Endothelial cell (in vitro differentiated cells): Measurements from ENCODE around the gene CTNS. TPM values are rescaled to one million over a fixed set of nuclear protein-coding genes. Genes with fewer than 3 reads are reported as not detected.

Source experiments
- DNase-seq: peaks from one replicate; pipeline ENCODE4 v3.0.0; 2021; ENCODE audit warnings: low spot score
- H3K27ac Mint-ChIP-seq: one replicate; pipeline ENCODE4 v1.8.0; 2021; ENCODE audit warnings: mixed read lengths, inconsistent platforms; ENCODE audit not compliant: unreplicated experiment
- H3K27me3 Mint-ChIP-seq: one replicate; pipeline ENCODE4 v1.8.0; 2021; ENCODE audit warnings: mild to moderate bottlenecking, moderate library complexity, mixed read lengths, inconsistent platforms; ENCODE audit not compliant: unreplicated experiment
- H3K36me3 Mint-ChIP-seq: one replicate; pipeline ENCODE4 v1.8.0; 2021; ENCODE audit warnings: mild to moderate bottlenecking, low read depth, mixed read lengths, inconsistent platforms; ENCODE audit not compliant: unreplicated experiment
- H3K4me1 Mint-ChIP-seq: one replicate; pipeline ENCODE4 v1.8.0; 2021; ENCODE audit warnings: mild to moderate bottlenecking, mixed read lengths, inconsistent platforms; ENCODE audit not compliant: unreplicated experiment
- H3K4me3 Mint-ChIP-seq: one replicate; pipeline ENCODE4 v1.8.0; 2021; ENCODE audit warnings: mild to moderate bottlenecking, mixed read lengths, inconsistent platforms; ENCODE audit not compliant: unreplicated experiment
- H3K9me3 Mint-ChIP-seq: one replicate; pipeline ENCODE4 v1.8.0; 2021; ENCODE audit warnings: mixed read lengths, inconsistent platforms; ENCODE audit not compliant: unreplicated experiment
- total RNA-seq: library from RNA; stranded (reverse); fragmentation: NEBNext Ultra II Directional; extraction: Animal tissue kit (Norgen Biotek cat#: 25700); gene quantifications from one replicate; pipeline ENCODE4 v1.2.1, GENCODE V29; 2021; ENCODE audit not compliant: unreplicated experiment
- TF ChIP-seq, protein P1 (sequence below): fragments of 200-600 bp; sonication (generic); IDR thresholded peaks from one replicate; pipeline ENCODE4 v1.5.0; 2021; ENCODE audit warnings: antibody characterized with exemption; ENCODE audit not compliant: unreplicated experiment

The CTNS gene
- total RNA-seq, 1 donor from 2014 or later = 17.5 TPM

DNA sequence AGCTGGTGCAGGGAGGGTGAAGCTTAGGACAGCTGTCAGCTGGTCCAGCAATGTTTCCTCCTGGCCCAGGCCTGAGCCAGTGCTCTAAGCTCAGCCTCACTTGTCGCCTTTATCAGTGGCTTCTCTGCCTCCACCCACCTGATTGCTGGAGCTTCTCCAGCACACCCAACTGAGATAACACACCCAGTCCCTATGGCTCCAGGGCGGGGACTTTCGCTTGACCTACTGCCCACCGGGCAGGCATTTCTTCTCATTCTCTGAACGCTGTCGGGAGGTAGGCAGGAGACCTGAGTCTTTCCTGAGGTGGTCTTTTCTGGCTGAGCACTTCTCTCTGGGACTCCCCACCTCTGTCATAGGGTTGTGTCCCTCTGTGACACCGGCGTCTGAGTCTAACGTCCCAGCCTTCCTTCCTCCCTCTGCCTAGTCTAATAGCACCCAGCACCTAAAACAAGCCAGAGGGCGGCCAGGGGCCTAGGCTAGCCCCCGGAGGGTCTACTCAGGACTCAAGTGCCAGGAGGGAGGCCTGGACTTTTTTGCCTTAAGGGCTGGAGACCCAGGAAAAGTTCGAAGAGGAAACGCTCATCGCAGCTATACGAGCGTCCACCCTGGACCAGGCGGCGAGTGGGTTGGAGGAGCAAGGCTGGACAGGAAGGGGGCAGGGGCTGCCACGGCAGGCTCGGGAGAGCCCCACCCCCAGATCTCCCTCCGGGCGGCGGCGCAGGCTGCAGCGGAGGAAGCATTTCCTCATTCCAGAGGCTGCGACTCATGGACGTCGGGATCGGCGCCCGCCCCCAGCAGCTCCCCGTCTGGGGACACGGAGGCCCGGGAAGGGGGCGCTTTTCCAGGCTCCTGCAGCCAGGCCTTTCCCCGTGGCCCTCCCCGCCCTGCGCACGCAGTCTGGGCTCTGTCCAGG lies 31.1 kb downstream of the CTNS start:
- TF ChIP-seq, protein P1, sequence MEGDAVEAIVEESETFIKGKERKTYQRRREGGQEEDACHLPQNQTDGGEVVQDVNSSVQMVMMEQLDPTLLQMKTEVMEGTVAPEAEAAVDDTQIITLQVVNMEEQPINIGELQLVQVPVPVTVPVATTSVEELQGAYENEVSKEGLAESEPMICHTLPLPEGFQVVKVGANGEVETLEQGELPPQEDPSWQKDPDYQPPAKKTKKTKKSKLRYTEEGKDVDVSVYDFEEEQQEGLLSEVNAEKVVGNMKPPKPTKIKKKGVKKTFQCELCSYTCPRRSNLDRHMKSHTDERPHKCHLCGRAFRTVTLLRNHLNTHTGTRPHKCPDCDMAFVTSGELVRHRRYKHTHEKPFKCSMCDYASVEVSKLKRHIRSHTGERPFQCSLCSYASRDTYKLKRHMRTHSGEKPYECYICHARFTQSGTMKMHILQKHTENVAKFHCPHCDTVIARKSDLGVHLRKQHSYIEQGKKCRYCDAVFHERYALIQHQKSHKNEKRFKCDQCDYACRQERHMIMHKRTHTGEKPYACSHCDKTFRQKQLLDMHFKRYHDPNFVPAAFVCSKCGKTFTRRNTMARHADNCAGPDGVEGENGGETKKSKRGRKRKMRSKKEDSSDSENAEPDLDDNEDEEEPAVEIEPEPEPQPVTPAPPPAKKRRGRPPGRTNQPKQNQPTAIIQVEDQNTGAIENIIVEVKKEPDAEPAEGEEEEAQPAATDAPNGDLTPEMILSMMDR = no peak
- peaks cover 19% of the 10 kb centered on the region for H3K27me3 Mint-ChIP-seq
- H3K9me3 Mint-ChIP-seq = no peaks in the 10 kb centered on the region
- H3K4me3 Mint-ChIP-seq = peak overlapping the region; percentile 91
- peak; percentile 86 for DNase-seq
- H3K36me3 Mint-ChIP-seq = peaks cover 21% of the 10 kb centered on the region
- peak overlapping the region; percentile 85 for H3K27ac Mint-ChIP-seq
- H3K4me1 Mint-ChIP-seq = peaks cover 19% of the 10 kb centered on the region

DNA sequence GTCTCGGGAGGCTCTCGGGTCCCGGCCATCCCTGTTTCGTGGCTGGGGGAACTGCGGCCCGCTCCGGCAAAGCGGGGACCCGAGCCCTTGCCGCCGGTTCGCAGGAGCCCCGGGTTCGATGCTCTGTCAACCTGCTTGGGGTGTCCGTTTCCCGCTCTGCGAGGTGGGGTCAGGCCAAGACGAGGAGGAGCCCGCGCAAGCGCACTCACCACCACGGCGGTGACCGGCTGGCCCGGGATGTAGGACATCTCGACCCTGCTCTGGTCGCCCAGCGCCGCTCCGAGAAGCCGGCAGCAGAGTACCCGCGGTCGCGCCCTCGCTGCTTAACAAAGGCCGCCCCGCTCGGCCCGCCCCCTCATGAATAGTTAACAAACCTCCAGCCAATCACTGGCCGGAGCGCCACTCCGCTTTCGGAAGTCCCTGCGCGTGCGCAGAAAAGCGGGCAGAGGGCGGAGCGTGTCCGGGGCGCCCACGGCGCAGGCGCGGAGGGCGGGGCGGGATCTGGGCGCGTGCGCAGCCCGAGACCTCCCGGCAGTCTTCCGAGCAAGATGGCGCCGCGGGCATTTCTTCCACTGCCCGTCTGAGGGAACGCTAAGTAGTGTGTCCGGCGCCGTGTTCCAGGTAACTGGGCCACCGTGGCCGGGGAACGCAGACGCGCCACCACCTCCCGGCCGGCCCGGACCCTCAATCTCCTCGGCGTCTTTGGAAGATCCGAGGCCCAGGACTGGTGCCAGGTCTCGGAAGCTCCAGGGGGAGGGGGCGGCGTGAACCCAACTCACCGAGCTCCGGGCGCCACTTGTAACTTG lies 31.9 kb downstream of the CTNS start, which contains the start of the genes EMC6 and TAX1BP3:
Gene EMC6, plus strand, starts transcription at position 534 of the 806 bp plus-strand sequence. CDS start 335 bp downstream, outside the sequence.
Gene TAX1BP3, minus strand, starts transcription at position 300 of the 806 bp plus-strand sequence. Its CDS starts 52 bp downstream, at position 248.
- Mint-ChIP-seq H3K27ac (peak within 1 kb of the TSS; percentile 90), H3K27me3 (peaks cover 18% of the 10 kb centered on the region), H3K9me3 (no peaks in the 10 kb centered on the region), H3K36me3 (peaks cover 17% of the 10 kb centered on the region), H3K4me1 (peaks cover 19% of the 10 kb centered on the region), H3K4me3 (peak within 1 kb of the TSS; percentile 98)
- TF ChIP-seq, protein P1 = no peak
- DNase-seq = peak; percentile 100

DNA sequence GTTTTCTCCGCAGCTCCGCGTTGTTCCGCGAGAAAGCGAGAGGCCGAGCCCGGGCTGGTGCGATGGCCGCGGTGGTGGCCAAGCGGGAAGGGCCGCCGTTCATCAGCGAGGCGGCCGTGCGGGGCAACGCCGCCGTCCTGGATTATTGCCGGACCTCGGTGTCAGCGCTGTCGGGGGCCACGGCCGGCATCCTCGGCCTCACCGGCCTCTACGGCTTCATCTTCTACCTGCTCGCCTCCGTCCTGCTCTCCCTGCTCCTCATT lies 32.5 kb downstream of the CTNS start:
- TF ChIP-seq, protein P1 = no peak
- peak overlapping the region; percentile 98 for H3K4me3 Mint-ChIP-seq
- H3K9me3 Mint-ChIP-seq = no peaks in the 10 kb centered on the region
- H3K36me3 Mint-ChIP-seq = peaks cover 15% of the 10 kb centered on the region
- peaks cover 18% of the 10 kb centered on the region for H3K27me3 Mint-ChIP-seq
- H3K4me1 Mint-ChIP-seq = peaks cover 19% of the 10 kb centered on the region
- no peak for DNase-seq
- H3K27ac Mint-ChIP-seq = peak overlapping the region; percentile 90

DNA sequence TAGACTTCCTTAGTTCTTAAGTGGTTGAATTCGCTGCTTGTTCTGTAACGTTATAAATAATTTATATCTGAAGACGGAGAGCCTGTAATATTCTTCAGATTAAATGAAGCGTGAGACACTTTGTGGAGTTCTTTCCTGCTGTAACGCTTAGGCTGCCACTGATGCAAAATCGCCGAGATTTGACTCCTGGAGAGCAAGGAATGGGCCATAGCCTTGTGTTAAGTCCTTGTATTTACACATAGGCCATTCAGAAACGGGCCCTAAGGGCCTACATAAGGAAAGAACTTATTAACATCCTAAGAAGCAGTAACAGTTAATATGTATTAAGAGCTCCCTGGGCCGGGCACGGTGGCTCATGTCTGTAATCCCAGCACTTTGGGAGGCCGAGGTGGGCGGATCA lies 33.0 kb downstream of the CTNS start:
- H3K9me3 Mint-ChIP-seq = no peaks in the 10 kb centered on the region

More for the DNA sequence above, 33.0 kb downstream of the CTNS start:
- H3K4me3 Mint-ChIP-seq = peak overlapping the region; percentile 98
- H3K36me3 Mint-ChIP-seq = peaks cover 10% of the 10 kb centered on the region
- peaks cover 18% of the 10 kb centered on the region for H3K27me3 Mint-ChIP-seq
- peaks cover 19% of the 10 kb centered on the region for H3K4me1 Mint-ChIP-seq
- peak overlapping the region; percentile 90 for H3K27ac Mint-ChIP-seq
- DNase-seq = no peak
- TF ChIP-seq, protein P1 = no peak
